ENCODE data around the gene INPP5B. TPM values are rescaled to one million over a fixed set of nuclear protein-coding genes. Genes with fewer than 3 reads are reported as not detected.
"Not testable (repeated sequence)": the region's sequence is repeated elsewhere in the genome, so short reads cannot be mapped to it uniquely, and the experiment has no call there.

The INPP5B gene
- total RNA-seq, 2 donors from 2014 or later, result 44.2 to 44.5 TPM

- Histone ChIP-seq H3K36me3 (peaks cover under 1% of the 10 kb centered on the region), H3K4me1 (ENCODE audit: control insufficient read depth in 1 of 2, low read depth in 2 of 2) (peaks cover 11 to 25% of the 10 kb centered on the region in 2 donors), H3K9me3 (no peaks in the 10 kb centered on the region), H3K4me3 (peak overlapping the region; percentile 88), H3K27ac (peak overlapping the region; percentile 96), H3K27me3 (replicated peaks; ENCODE audit: insufficient read depth) (no peaks in the 10 kb centered on the region)
- peak; percentile 41 for DNase-seq (ENCODE audit: low spot score)
- TF ChIP-seq CTCF (IDR thresholded peaks at IDR 0.05), result no peak
- ATAC-seq (ENCODE audit: insufficient number of reproducible peaks, low FRiP score, low read depth), result peak; percentile 52
Measured at GRCh38 chr1:37945743-37946702, 830 bp downstream of the INPP5B start.

GRCh38 chr1:37945251-37945650 is 1.6 kb downstream of the INPP5B start:
- no peak for TF ChIP-seq CTCF (IDR thresholded peaks at IDR 0.05)
- Histone ChIP-seq H3K9me3 (no peaks in the 10 kb centered on the region), H3K4me1 (ENCODE audit: control insufficient read depth in 1 of 2, low read depth in 2 of 2) (peaks cover 11 to 25% of the 10 kb centered on the region in 2 donors), H3K4me3 (peak overlapping the region; percentile 88), H3K27me3 (replicated peaks; ENCODE audit: insufficient read depth) (no peaks in the 10 kb centered on the region), H3K27ac (peak overlapping the region; percentile 96), H3K36me3 (peaks cover 5% of the 10 kb centered on the region)
- DNase-seq (ENCODE audit: low spot score) (no peak), ATAC-seq (ENCODE audit: insufficient number of reproducible peaks, low FRiP score, low read depth) (no peak)

GRCh38 chr1:37944816-37945215 is 2.0 kb downstream of the INPP5B start:
- no peak for TF ChIP-seq CTCF (IDR thresholded peaks at IDR 0.05)
- Histone ChIP-seq H3K27ac (peak overlapping the region; percentile 96), H3K36me3 (peaks cover 5% of the 10 kb centered on the region), H3K4me1 (ENCODE audit: control insufficient read depth in 1 of 2, low read depth in 2 of 2) (peaks cover 11 to 25% of the 10 kb centered on the region in 2 donors), H3K4me3 (no peak overlapping the region), H3K9me3 (no peaks in the 10 kb centered on the region), H3K27me3 (replicated peaks; ENCODE audit: insufficient read depth) (no peaks in the 10 kb centered on the region)
- no peak for DNase-seq (ENCODE audit: low spot score)
- ATAC-seq (ENCODE audit: insufficient number of reproducible peaks, low FRiP score, low read depth), result no peak

- no peaks in the 10 kb centered on the region for H3K9me3 ChIP-seq
- DNase-seq (ENCODE audit: low spot score) (no peak), ATAC-seq (ENCODE audit: insufficient number of reproducible peaks, low FRiP score, low read depth) (no peak)
- no peak overlapping the region for H3K27ac ChIP-seq
- H3K36me3 ChIP-seq, result peaks cover 5% of the 10 kb centered on the region
- no peak overlapping the region for H3K4me3 ChIP-seq
- no peak for TF ChIP-seq CTCF (IDR thresholded peaks at IDR 0.05)
- peaks cover 11 to 25% of the 10 kb centered on the region in 2 donors for H3K4me1 ChIP-seq (ENCODE audit: control insufficient read depth in 1 of 2, low read depth in 2 of 2)
- no peaks in the 10 kb centered on the region for H3K27me3 ChIP-seq (replicated peaks; ENCODE audit: insufficient read depth)
Measured at GRCh38 chr1:37944086-37944763, 2.6 kb downstream of the INPP5B start.

GRCh38 chr1:37940299-37940947 is 6.4 kb downstream of the INPP5B start:
- ATAC-seq (ENCODE audit: insufficient number of reproducible peaks, low FRiP score, low read depth), result no peak
- TF ChIP-seq CTCF (IDR thresholded peaks at IDR 0.05), result no peak
- DNase-seq (ENCODE audit: low spot score), result no peak
- Histone ChIP-seq H3K36me3 (peaks cover 17% of the 10 kb centered on the region), H3K4me1 (ENCODE audit: control insufficient read depth in 1 of 2, low read depth in 2 of 2) (peaks cover 2 to 7% of the 10 kb centered on the region in 2 donors), H3K27me3 (replicated peaks; ENCODE audit: insufficient read depth) (no peaks in the 10 kb centered on the region), H3K4me3 (no peak overlapping the region), H3K27ac (no peak overlapping the region), H3K9me3 (no peaks in the 10 kb centered on the region)

GRCh38 chr1:37936760-37937159 is 10.1 kb downstream of the INPP5B start:
- not testable (repeated sequence) for ATAC-seq (ENCODE audit: insufficient number of reproducible peaks, low FRiP score, low read depth)

More at GRCh38 chr1:37936760-37937159, 10.1 kb downstream of the INPP5B start:
- peaks cover 26% of the 10 kb centered on the region for H3K36me3 ChIP-seq
- not testable (repeated sequence) for H3K4me1 ChIP-seq (ENCODE audit: control insufficient read depth in 1 of 2, low read depth in 2 of 2); DNase-seq (ENCODE audit: low spot score); H3K4me3 ChIP-seq; H3K9me3 ChIP-seq; H3K27me3 ChIP-seq (replicated peaks; ENCODE audit: insufficient read depth); H3K27ac ChIP-seq
